ENCODE results near the gene TLNRD1. TPM values are rescaled to one million over a fixed set of nuclear protein-coding genes. Genes with fewer than 3 reads are reported as not detected.

TLNRD1 gene
- total RNA-seq, 1 experiment from 2014 or later = 22.5 TPM

DNA sequence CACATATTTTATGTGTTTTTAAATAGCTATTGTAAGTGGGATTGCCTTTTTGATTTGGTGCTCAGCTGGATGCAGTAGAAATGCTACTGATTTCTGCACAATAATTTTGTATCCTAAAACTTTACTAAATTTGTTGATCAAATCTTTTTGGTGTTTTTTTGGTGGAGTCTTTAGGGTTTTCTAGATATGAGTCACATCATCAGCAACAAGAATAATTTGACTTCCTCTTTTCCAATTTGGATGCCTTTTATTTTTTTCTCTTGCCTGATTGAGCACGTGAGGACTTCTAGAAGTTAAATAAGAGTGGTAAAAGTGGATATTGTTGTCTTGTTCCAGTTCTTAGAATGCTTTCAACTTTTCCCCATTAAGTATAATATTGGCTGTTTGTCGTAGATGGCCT lies 51.3 kb downstream of the TLNRD1 start:
- Histone ChIP-seq H3K36me3 (ENCODE audit: control insufficient read depth in 1 of 2, insufficient read depth in 2 of 2, low read length in 2 of 2) (no peaks in the 10 kb centered on the region), H3K4me2 (ENCODE audit: low read length) (no peak overlapping the region), H3K4me3 (replicated peaks in 1 of 2; ENCODE audit: low read depth in 1 of 2, low read length in 2 of 2) (no peak overlapping the region), H2AFZ (ENCODE audit: low read depth, low read length, poor library complexity, severe bottlenecking) (no peak overlapping the region), H4K20me1 (ENCODE audit: insufficient read depth) (no peaks in the 10 kb centered on the region), H3K27me3 (ENCODE audit: insufficient read depth, low read length) (no peaks in the 10 kb centered on the region), H3K27ac (ENCODE audit: low read depth, low read length) (no peak overlapping the region), H3K4me1 (ENCODE audit: control insufficient read depth in 1 of 2, insufficient read depth in 2 of 2, low read length in 2 of 2) (no peaks in the 10 kb centered on the region), H3K9me3 (ENCODE audit: control insufficient read depth in 1 of 2, insufficient read depth in 1 of 2, low read depth in 1 of 2, low read length in 2 of 2) (no peaks in the 10 kb centered on the region), H3K9me2 (ENCODE audit: insufficient read depth) (no peaks in the 10 kb centered on the region), H3K79me2 (ENCODE audit: insufficient read depth, low read length) (no peaks in the 10 kb centered on the region), H3K9ac (ENCODE audit: low read length) (no peak overlapping the region)
- no peak for TF ChIP-seq SIN3A (IDR thresholded peaks at IDR 0.05; ENCODE audit: low read depth)
- TF ChIP-seq EGR1 (IDR thresholded peaks at IDR 0.05; ENCODE audit: low read depth) = no peak
- no peak for TF ChIP-seq ZNF274 (IDR thresholded peaks at IDR 0.05; ENCODE audit: low read depth, low read length)
- TF ChIP-seq CTCF (IDR thresholded peaks at IDR 0.05 in 2 of 3, conservative IDR thresholded peaks at IDR 0.05 in 1 of 3; ENCODE audit: borderline replicate concordance in 1 of 3, insufficient read depth in 1 of 3, low read depth in 2 of 3, low read length in 2 of 3) = no peak
- no peak for TF ChIP-seq TCF7L2 (IDR thresholded peaks at IDR 0.05; ENCODE audit: borderline replicate concordance, extremely low read depth, insufficient read depth, insufficient read length)
- POLR2A ChIA-PET = no interaction called here
- DNase-seq (ENCODE audit: low read depth, low spot score) = no peak
- CTCF ChIA-PET = no interaction called here
- BruUV-seq (replicated peaks) = no TSS peak
- intact Hi-C loops (cut with micrococcal nuclease) = no loop called here
- ATAC-seq = no peak
- RAD21 ChIA-PET (ENCODE audit: low non-redundant PET in 1 of 2, low total read pairs in 2 of 2, uncharacterized antibody in 2 of 2, unreplicated experiment in 2 of 2) = no interaction called here

DNA sequence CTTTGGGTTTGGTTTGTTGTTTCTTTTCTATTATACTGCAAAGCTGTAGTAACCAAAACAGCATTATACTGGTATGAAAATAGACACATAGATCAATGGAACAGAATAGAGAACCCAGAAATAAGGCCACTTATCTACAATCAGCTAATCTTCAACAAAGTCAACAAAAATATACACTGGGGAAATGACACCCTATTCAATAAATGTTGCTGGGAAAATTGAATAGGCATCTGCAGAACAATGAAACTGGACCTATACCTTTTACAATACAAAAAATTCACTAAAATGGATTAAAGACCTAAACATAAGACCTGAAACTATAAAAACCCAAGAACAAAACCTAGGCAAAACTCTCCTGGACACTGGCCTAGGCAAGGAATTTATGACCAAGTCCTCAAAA lies 52.9 kb downstream of the TLNRD1 start:
- H2AFZ ChIP-seq (ENCODE audit: low read depth, low read length, poor library complexity, severe bottlenecking) = no peak overlapping the region
- no peak overlapping the region for H3K27ac ChIP-seq (ENCODE audit: low read depth, low read length)
- H3K9ac ChIP-seq (ENCODE audit: low read length) = no peak overlapping the region
- ChIA-PET RAD21 (ENCODE audit: low non-redundant PET in 1 of 2, low total read pairs in 2 of 2, uncharacterized antibody in 2 of 2, unreplicated experiment in 2 of 2) (no interaction called here), CTCF (no interaction called here), POLR2A (no interaction called here)
- no peaks in the 10 kb centered on the region for H3K36me3 ChIP-seq (ENCODE audit: control insufficient read depth in 1 of 2, insufficient read depth in 2 of 2, low read length in 2 of 2)
- DNase-seq (ENCODE audit: low read depth, low spot score) = no peak
- intact Hi-C loops (cut with micrococcal nuclease) = no loop called here
- no peak overlapping the region for H3K4me3 ChIP-seq (replicated peaks in 1 of 2; ENCODE audit: low read depth in 1 of 2, low read length in 2 of 2)
- BruUV-seq (replicated peaks) = no TSS peak
- no peak for ATAC-seq
- no peaks in the 10 kb centered on the region for H3K9me2 ChIP-seq (ENCODE audit: insufficient read depth)
- H3K4me1 ChIP-seq (ENCODE audit: control insufficient read depth in 1 of 2, insufficient read depth in 2 of 2, low read length in 2 of 2) = no peaks in the 10 kb centered on the region
- no peaks in the 10 kb centered on the region for H3K9me3 ChIP-seq (ENCODE audit: control insufficient read depth in 1 of 2, insufficient read depth in 1 of 2, low read depth in 1 of 2, low read length in 2 of 2)
- no peaks in the 10 kb centered on the region for H3K27me3 ChIP-seq (ENCODE audit: insufficient read depth, low read length)
- no peaks in the 10 kb centered on the region for H3K79me2 ChIP-seq (ENCODE audit: insufficient read depth, low read length)
- no peak overlapping the region for H3K4me2 ChIP-seq (ENCODE audit: low read length)
- TF ChIP-seq ZFX (IDR thresholded peaks at IDR 0.05) = no peak
- TF ChIP-seq SRF (IDR thresholded peaks at IDR 0.05; ENCODE audit: low read depth) = no peak
- no peak for TF ChIP-seq RAD21 (IDR thresholded peaks at IDR 0.05; ENCODE audit: low read depth)
- TF ChIP-seq YY1 (IDR thresholded peaks at IDR 0.05; ENCODE audit: extremely low read depth, insufficient replicate concordance, low read depth, low read length) = no peak
- TF ChIP-seq JUND (IDR thresholded peaks at IDR 0.05) = no peak
- TF ChIP-seq REST (IDR thresholded peaks at IDR 0.05; ENCODE audit: low read depth) = no peak
- TF ChIP-seq EZH2 (IDR thresholded peaks at IDR 0.05) = no peak
- no peak for TF ChIP-seq EZH2phosphoT487 (IDR thresholded peaks at IDR 0.05; ENCODE audit: borderline replicate concordance)
- no peak for TF ChIP-seq POLR2A (IDR thresholded peaks at IDR 0.05; ENCODE audit: borderline replicate concordance, extremely low read depth, insufficient read depth, insufficient read length)
- H4K20me1 ChIP-seq (ENCODE audit: insufficient read depth) = no peaks in the 10 kb centered on the region

All from HCT116 (cell line).